Smooth muscle cell (in vitro differentiated cells): ENCODE measurements around the gene ZNF512. TPM values are rescaled to one million over a fixed set of nuclear protein-coding genes. Genes with fewer than 3 reads are reported as not detected.

Experiments
- DNase-seq: peaks from one replicate; lab custom pipeline; 2025; ENCODE audit not compliant: unreplicated experiment; lab: John Stamatoyannopoulos, UW
- H2AFZ ChIP-seq: fragments of 200-600 bp; sonication (generic); 2 replicates; pipeline ENCODE4 v1.6.0; 2016; ENCODE audit warnings: antibody characterized with exemption, low read depth, mild to moderate bottlenecking
- H3F3A ChIP-seq: fragments of 200-600 bp; sonication (generic); 2 replicates; pipeline ENCODE4 v1.6.0; 2017; ENCODE audit warnings: antibody characterized with exemption, low read depth
- H3K27ac ChIP-seq: fragments of 200-600 bp; sonication (generic); 2 replicates; pipeline ENCODE4 v1.5.1; 2016; ENCODE audit warnings: low read depth, mild to moderate bottlenecking
- H3K27me3 ChIP-seq: fragments of 200-600 bp; sonication (generic); 2 replicates; pipeline ENCODE4 v1.6.1; 2016; ENCODE audit warnings: low read depth, mild to moderate bottlenecking
- H3K36me3 ChIP-seq: fragments of 200-600 bp; sonication (generic); 2 replicates; pipeline ENCODE4 v1.5.1; 2016; ENCODE audit warnings: low read depth
- H3K4me1 ChIP-seq: fragments of 200-600 bp; sonication (generic); 2 replicates; pipeline ENCODE4 v1.5.1; 2016; ENCODE audit warnings: low read depth
- H3K4me2 ChIP-seq: fragments of 200-600 bp; sonication (generic); 2 replicates; pipeline ENCODE4 v1.6.0; 2016; ENCODE audit warnings: mild to moderate bottlenecking
- H3K4me3 ChIP-seq: fragments of 200-600 bp; sonication (generic); 2 replicates; pipeline ENCODE4 v1.5.1; 2016; ENCODE audit warnings: mild to moderate bottlenecking
- H3K79me2 ChIP-seq: fragments of 200-600 bp; sonication (generic); 2 replicates; pipeline ENCODE4 v1.6.0; 2016; ENCODE audit warnings: low read depth, mild to moderate bottlenecking
- H3K9ac ChIP-seq: fragments of 200-600 bp; sonication (generic); 2 replicates; pipeline ENCODE4 v1.6.0; 2016; ENCODE audit warnings: low read depth
- H3K9me3 ChIP-seq: fragments of 200-600 bp; sonication (generic); replicated peaks from 2 replicates; pipeline ENCODE4 v1.5.1; 2016; ENCODE audit warnings: low read depth
- H4K20me1 ChIP-seq: fragments of 200-600 bp; sonication (generic); 2 replicates; pipeline ENCODE4 v1.6.0; 2016; ENCODE audit warnings: low read depth
- WGBS: methylation state at CpG from one replicate; pipeline ENCODE4 v1.1.7; 2016; ENCODE audit warnings: low lambda C conversion rate; 5-methylcytosine and 5-hydroxymethylcytosine counted together
- polyA plus RNA-seq: library from polyadenylated mRNA; unstranded; fragments of >200 nt; fragmentation: Nextera tagmentation; extraction: Ambion mirVana; gene quantifications from 2 replicates; pipeline ENCODE4 v1.2.1, GENCODE V29; 2016
- total RNA-seq: library from RNA; depleted of rRNA; stranded (reverse); fragments of >200 nt; gene quantifications from 2 replicates; pipeline ENCODE4 v1.2.3, GENCODE V29; 2014
- TF ChIP-seq, protein P1 (sequence below): fragments of 200-600 bp; sonication (generic); IDR thresholded peaks from 2 replicates; pipeline ENCODE4 v1.5.1; 2017; ENCODE audit warnings: borderline replicate concordance, mild to moderate bottlenecking, antibody characterized with exemption; ENCODE audit not compliant: insufficient read depth, poor library complexity, severe bottlenecking

The ZNF512 gene
- total and polyA plus RNA-seq, 2 experiments from 2014 or later = 12.2 to 15.6 TPM

DNA sequence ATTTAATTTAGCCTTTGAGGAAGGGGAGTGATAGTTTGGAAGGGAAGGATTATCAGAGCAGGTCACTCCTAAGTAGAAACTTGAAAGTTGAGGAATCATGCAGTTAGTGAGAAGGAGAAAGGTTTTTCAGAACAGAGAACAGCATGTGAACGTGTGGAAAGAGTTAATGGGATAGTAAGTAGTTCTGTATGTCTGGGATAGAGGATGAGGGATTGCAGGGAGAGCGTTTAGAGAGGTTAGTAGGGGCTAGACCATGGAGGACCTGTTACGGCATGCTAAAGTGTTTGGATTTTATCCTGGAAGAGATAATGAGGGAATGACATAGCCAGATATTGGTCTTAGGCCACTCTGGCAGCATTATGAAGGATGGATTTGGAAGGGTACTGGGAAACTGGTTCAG, 1.8 kb downstream of the ZNF512 start:
- Histone ChIP-seq H3K9ac (no peak overlapping the region), H3K4me2 (peak overlapping the region; percentile 92), H3K4me3 (peak overlapping the region; percentile 66), H3K4me1 (peaks cover 9% of the 10 kb centered on the region), H3K27me3 (no peaks in the 10 kb centered on the region), H2AFZ (no peak overlapping the region), H3K36me3 (no peaks in the 10 kb centered on the region), H3K79me2 (peaks cover 65% of the 10 kb centered on the region), H3K27ac (no peak overlapping the region), H4K20me1 (peaks cover 31% of the 10 kb centered on the region), H3F3A (no peaks in the 10 kb centered on the region), H3K9me3 (peaks cover 9% of the 10 kb centered on the region)
- DNase-seq = no peak
- TF ChIP-seq, protein P1, sequence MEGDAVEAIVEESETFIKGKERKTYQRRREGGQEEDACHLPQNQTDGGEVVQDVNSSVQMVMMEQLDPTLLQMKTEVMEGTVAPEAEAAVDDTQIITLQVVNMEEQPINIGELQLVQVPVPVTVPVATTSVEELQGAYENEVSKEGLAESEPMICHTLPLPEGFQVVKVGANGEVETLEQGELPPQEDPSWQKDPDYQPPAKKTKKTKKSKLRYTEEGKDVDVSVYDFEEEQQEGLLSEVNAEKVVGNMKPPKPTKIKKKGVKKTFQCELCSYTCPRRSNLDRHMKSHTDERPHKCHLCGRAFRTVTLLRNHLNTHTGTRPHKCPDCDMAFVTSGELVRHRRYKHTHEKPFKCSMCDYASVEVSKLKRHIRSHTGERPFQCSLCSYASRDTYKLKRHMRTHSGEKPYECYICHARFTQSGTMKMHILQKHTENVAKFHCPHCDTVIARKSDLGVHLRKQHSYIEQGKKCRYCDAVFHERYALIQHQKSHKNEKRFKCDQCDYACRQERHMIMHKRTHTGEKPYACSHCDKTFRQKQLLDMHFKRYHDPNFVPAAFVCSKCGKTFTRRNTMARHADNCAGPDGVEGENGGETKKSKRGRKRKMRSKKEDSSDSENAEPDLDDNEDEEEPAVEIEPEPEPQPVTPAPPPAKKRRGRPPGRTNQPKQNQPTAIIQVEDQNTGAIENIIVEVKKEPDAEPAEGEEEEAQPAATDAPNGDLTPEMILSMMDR = no peak
- 92% methylated on average over 3 of the region's 3 CpGs for WGBS

DNA sequence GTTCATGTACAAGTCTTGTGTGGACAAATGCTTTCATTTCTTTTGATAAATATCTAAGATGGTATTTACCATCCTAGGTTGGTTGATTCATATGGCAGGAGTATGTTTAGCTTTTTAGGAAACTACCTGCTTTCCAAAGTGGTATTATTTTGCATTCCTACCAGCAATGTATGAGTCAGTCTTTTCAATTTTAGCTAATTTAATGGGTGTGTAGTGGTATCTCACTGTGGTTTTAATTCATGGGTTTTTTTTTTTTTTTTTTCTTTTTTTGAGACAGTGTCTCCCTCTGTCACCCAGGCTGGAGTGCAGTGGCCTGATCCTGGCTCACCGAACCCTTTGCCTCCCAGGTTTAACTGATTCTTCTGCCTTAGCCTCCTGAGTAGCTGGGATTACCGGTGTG, 4.2 kb downstream of the ZNF512 start:
- WGBS = 100% methylated on average over 2 of the region's 2 CpGs
- H3K4me1 ChIP-seq = peaks cover 9% of the 10 kb centered on the region

GRCh38 chr2:27588308-27588707, 5.5 kb downstream of the ZNF512 start:
- Histone ChIP-seq H3K27me3 (no peaks in the 10 kb centered on the region), H3F3A (no peaks in the 10 kb centered on the region), H2AFZ (no peak overlapping the region), H3K4me1 (peaks cover 9% of the 10 kb centered on the region), H3K79me2 (peaks cover 100% of the 10 kb centered on the region), H4K20me1 (peaks cover 35% of the 10 kb centered on the region), H3K9ac (no peak overlapping the region), H3K9me3 (peaks cover 14% of the 10 kb centered on the region), H3K4me2 (no peak overlapping the region), H3K27ac (no peak overlapping the region), H3K36me3 (no peaks in the 10 kb centered on the region), H3K4me3 (no peak overlapping the region)
- no peak for DNase-seq
- WGBS = 98% methylated on average over 2 of the region's 2 CpGs
- TF ChIP-seq, protein P1 = no peak

More for the DNA sequence above, 4.2 kb downstream of the ZNF512 start:
- Histone ChIP-seq H4K20me1 (peaks cover 35% of the 10 kb centered on the region), H3K27me3 (no peaks in the 10 kb centered on the region), H3K9me3 (peaks cover 14% of the 10 kb centered on the region), H3K9ac (no peak overlapping the region), H3K27ac (no peak overlapping the region), H3F3A (no peaks in the 10 kb centered on the region), H3K36me3 (no peaks in the 10 kb centered on the region), H3K4me2 (no peak overlapping the region), H3K79me2 (peaks cover 90% of the 10 kb centered on the region), H3K4me3 (no peak overlapping the region), H2AFZ (no peak overlapping the region)
- DNase-seq = no peak
- TF ChIP-seq, protein P1 = no peak

DNA sequence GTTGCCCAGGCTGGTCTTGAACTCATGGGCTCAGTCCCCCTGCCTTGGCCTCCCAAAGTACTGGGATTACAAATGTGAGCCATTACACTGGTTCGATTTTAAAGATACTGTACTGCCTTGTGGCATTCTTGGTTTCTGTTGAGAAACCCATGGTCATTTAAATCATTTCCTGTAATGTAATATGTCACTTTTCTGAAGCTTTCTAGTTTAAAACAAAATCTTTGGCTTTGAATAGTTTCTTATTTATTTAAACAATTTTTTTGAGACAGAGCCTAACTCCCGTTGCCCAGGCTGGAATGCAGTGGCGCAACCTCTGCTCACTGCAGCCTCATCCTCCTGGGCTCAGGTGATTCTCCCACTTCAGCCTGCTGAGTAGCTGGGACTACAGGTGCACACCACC, 8.9 kb downstream of the ZNF512 start:
- H3K9ac ChIP-seq = no peak overlapping the region
- H3K4me3 ChIP-seq = no peak overlapping the region
- no peaks in the 10 kb centered on the region for H3K27me3 ChIP-seq
- TF ChIP-seq, protein P1 = no peak
- no peak overlapping the region for H2AFZ ChIP-seq
- no peak overlapping the region for H3K27ac ChIP-seq
- no peak for DNase-seq
- H3K4me1 ChIP-seq = no peaks in the 10 kb centered on the region
- H3K79me2 ChIP-seq = peaks cover 95% of the 10 kb centered on the region
- H3K4me2 ChIP-seq = no peak overlapping the region
- 92% methylated on average over 3 of the region's 3 CpGs for WGBS
- H3F3A ChIP-seq = no peaks in the 10 kb centered on the region
- peaks cover 14% of the 10 kb centered on the region for H3K9me3 ChIP-seq
- H3K36me3 ChIP-seq = no peaks in the 10 kb centered on the region
- H4K20me1 ChIP-seq = peaks cover 37% of the 10 kb centered on the region
